ENCODE data around the gene GRAP2. TPM values are rescaled to one million over a fixed set of nuclear protein-coding genes. Genes with fewer than 3 reads are reported as not detected.

GRAP2 gene
- total RNA-seq, 1 donor = not detected

- no peaks in the 10 kb centered on the region for H3K79me2 ChIP-seq (ENCODE audit: insufficient read depth, low read length)
- TF ChIP-seq CTCF (IDR thresholded peaks at IDR 0.05; ENCODE audit: extremely low read depth, low read depth, low read length) = no peak
- H2AFZ ChIP-seq (ENCODE audit: low read length) = no peak overlapping the region
- no peaks in the 10 kb centered on the region for H3K36me3 ChIP-seq (ENCODE audit: insufficient read depth, low read length)
- no peak overlapping the region for H3K27ac ChIP-seq (ENCODE audit: low read depth, low read length)
- peaks cover 28% of the 10 kb centered on the region for H3K27me3 ChIP-seq (ENCODE audit: insufficient read depth, low read length)
- H3K4me1 ChIP-seq (ENCODE audit: insufficient read depth, low read length) = no peaks in the 10 kb centered on the region
- no peak for DNase-seq (ENCODE audit: insufficient read length, low spot score, missing footprints)
- H3K4me2 ChIP-seq (ENCODE audit: insufficient read depth, low read length) = no peak overlapping the region
- no peaks in the 10 kb centered on the region for H3K9me3 ChIP-seq (ENCODE audit: low read depth, low read length)
- H4K20me1 ChIP-seq (ENCODE audit: insufficient read depth, low read length) = no peaks in the 10 kb centered on the region
- H3K4me3 ChIP-seq (ENCODE audit: insufficient read depth, low read length) = no peak overlapping the region
Observed at GRCh38 chr22:40007853-40008710, 107.2 kb downstream of the GRAP2 start.

GRCh38 chr22:40008726-40009291 lies 107.9 kb downstream of the GRAP2 start:
- no peaks in the 10 kb centered on the region for H3K79me2 ChIP-seq (ENCODE audit: insufficient read depth, low read length)
- DNase-seq (ENCODE audit: insufficient read length, low spot score, missing footprints) = peak; percentile 75
- no peaks in the 10 kb centered on the region for H3K4me1 ChIP-seq (ENCODE audit: insufficient read depth, low read length)
- H3K9me3 ChIP-seq (ENCODE audit: low read depth, low read length) = no peaks in the 10 kb centered on the region
- no peak overlapping the region for H3K4me3 ChIP-seq (ENCODE audit: insufficient read depth, low read length)
- H2AFZ ChIP-seq (ENCODE audit: low read length) = no peak overlapping the region
- no peak overlapping the region for H3K4me2 ChIP-seq (ENCODE audit: insufficient read depth, low read length)
- H3K36me3 ChIP-seq (ENCODE audit: insufficient read depth, low read length) = no peaks in the 10 kb centered on the region
- peaks cover 23% of the 10 kb centered on the region for H3K27me3 ChIP-seq (ENCODE audit: insufficient read depth, low read length)
- H3K27ac ChIP-seq (ENCODE audit: low read depth, low read length) = no peak overlapping the region
- no peak for TF ChIP-seq CTCF (IDR thresholded peaks at IDR 0.05; ENCODE audit: extremely low read depth, low read depth, low read length)
- H4K20me1 ChIP-seq (ENCODE audit: insufficient read depth, low read length) = no peaks in the 10 kb centered on the region

- Histone ChIP-seq H3K36me3 (ENCODE audit: insufficient read depth, low read length) (no peaks in the 10 kb centered on the region), H3K9me3 (ENCODE audit: low read depth, low read length) (no peaks in the 10 kb centered on the region), H4K20me1 (ENCODE audit: insufficient read depth, low read length) (no peaks in the 10 kb centered on the region), H3K4me1 (ENCODE audit: insufficient read depth, low read length) (no peaks in the 10 kb centered on the region), H3K27ac (ENCODE audit: low read depth, low read length) (no peak overlapping the region), H3K4me2 (ENCODE audit: insufficient read depth, low read length) (no peak overlapping the region), H2AFZ (ENCODE audit: low read length) (no peak overlapping the region), H3K4me3 (ENCODE audit: insufficient read depth, low read length) (no peak overlapping the region), H3K79me2 (ENCODE audit: insufficient read depth, low read length) (no peaks in the 10 kb centered on the region), H3K27me3 (ENCODE audit: insufficient read depth, low read length) (peaks cover 23% of the 10 kb centered on the region)
- DNase-seq (ENCODE audit: insufficient read length, low spot score, missing footprints) = peak; percentile 73
- TF ChIP-seq CTCF (IDR thresholded peaks at IDR 0.05; ENCODE audit: extremely low read depth, low read depth, low read length) = no peak
Observed at GRCh38 chr22:40009292-40009774, 108.4 kb downstream of the GRAP2 start.
